Measurements from ENCODE around the gene HS3ST5.
A peak's percentile ranks its signal among the peaks of the same experiment; 100 is the strongest.
"Not testable (repeated sequence)": the region's sequence is repeated elsewhere in the genome, so short reads cannot be mapped to it uniquely, and the experiment has no call there.

HS3ST5 gene

GRCh38 chr6:114049367-114049966, 293.4 kb downstream of the HS3ST5 start:
- DNase-seq = no peak
- H3K27ac ChIP-seq = no peak overlapping the region
- in situ Hi-C loops (cut with HindIII; ENCODE audit: low pct_ligation_motif_present, low sequenced_read_pairs) = no loop called here
- no peak overlapping the region for H3K4me3 ChIP-seq (ENCODE audit: low read depth, low read length)
- no peaks in the 10 kb centered on the region for H3K27me3 ChIP-seq (replicated peaks)
- no peak for TF ChIP-seq CTCF (IDR thresholded peaks at IDR 0.05; ENCODE audit: low read depth, low read length, missing control alignments)
- no peaks in the 10 kb centered on the region for H3K36me3 ChIP-seq (replicated peaks)

- in situ Hi-C loops (cut with HindIII; ENCODE audit: low pct_ligation_motif_present, low sequenced_read_pairs); DNase-seq; H3K36me3 ChIP-seq (replicated peaks); H3K27me3 ChIP-seq (replicated peaks); H3K4me3 ChIP-seq (ENCODE audit: low read depth, low read length); H3K27ac ChIP-seq: not testable (repeated sequence)
Measured at GRCh38 chr6:114044566-114044965, 298.3 kb downstream of the HS3ST5 start.

GRCh38 chr6:114042267-114043016, 300.4 kb downstream of the HS3ST5 start:
- DNase-seq = no peak
- in situ Hi-C loops (cut with HindIII; ENCODE audit: low pct_ligation_motif_present, low sequenced_read_pairs) = no loop called here
- H3K27ac ChIP-seq = no peak overlapping the region

GRCh38 chr6:114040871-114041270, 302.0 kb downstream of the HS3ST5 start:
- Histone ChIP-seq H3K27me3 (replicated peaks) (no peaks in the 10 kb centered on the region), H3K36me3 (replicated peaks) (no peaks in the 10 kb centered on the region), H3K27ac (no peak overlapping the region), H3K4me3 (ENCODE audit: low read depth, low read length) (no peak overlapping the region)
- in situ Hi-C loops (cut with HindIII; ENCODE audit: low pct_ligation_motif_present, low sequenced_read_pairs) = no loop called here
- DNase-seq = peak; percentile 30
- TF ChIP-seq CTCF (IDR thresholded peaks at IDR 0.05; ENCODE audit: low read depth, low read length, missing control alignments) = no peak

More at GRCh38 chr6:114042267-114043016, 300.4 kb downstream of the HS3ST5 start:
- H3K4me3 ChIP-seq (ENCODE audit: low read depth, low read length) = no peak overlapping the region
- TF ChIP-seq CTCF (IDR thresholded peaks at IDR 0.05; ENCODE audit: low read depth, low read length, missing control alignments) = no peak
- no peaks in the 10 kb centered on the region for H3K27me3 ChIP-seq (replicated peaks)
- H3K36me3 ChIP-seq (replicated peaks) = no peaks in the 10 kb centered on the region

- DNase-seq = no peak
- no peak for TF ChIP-seq CTCF (IDR thresholded peaks at IDR 0.05; ENCODE audit: low read depth, low read length, missing control alignments)
- H3K27ac ChIP-seq = no peak overlapping the region
- no peaks in the 10 kb centered on the region for H3K36me3 ChIP-seq (replicated peaks)
- no peaks in the 10 kb centered on the region for H3K27me3 ChIP-seq (replicated peaks)
- H3K4me3 ChIP-seq (ENCODE audit: low read depth, low read length) = no peak overlapping the region
- in situ Hi-C loops (cut with HindIII; ENCODE audit: low pct_ligation_motif_present, low sequenced_read_pairs) = no loop called here
Measured at GRCh38 chr6:114039841-114040240, 303.0 kb downstream of the HS3ST5 start.

- H3K36me3 ChIP-seq (replicated peaks) = no peaks in the 10 kb centered on the region
- no peak overlapping the region for H3K4me3 ChIP-seq (ENCODE audit: low read depth, low read length)
- H3K27ac ChIP-seq = no peak overlapping the region
- in situ Hi-C loops (cut with HindIII; ENCODE audit: low pct_ligation_motif_present, low sequenced_read_pairs) = no loop called here
- no peaks in the 10 kb centered on the region for H3K27me3 ChIP-seq (replicated peaks)
- DNase-seq = no peak
- no peak for TF ChIP-seq CTCF (IDR thresholded peaks at IDR 0.05; ENCODE audit: low read depth, low read length, missing control alignments)
Measured at GRCh38 chr6:114033606-114034005, 309.2 kb downstream of the HS3ST5 start.

All from brain microvascular endothelial cell (primary cell).